Neuronal stem cell (in vitro differentiated cells): ENCODE results near the gene NFASC.

Experiments
- DNase-seq: peaks from one replicate; pipeline ENCODE4 v3.0.0-alpha.2; 2013; ENCODE audit warnings: low spot score
- H2AFZ ChIP-seq: one replicate; pipeline ENCODE4 v1.6.1; 2013; ENCODE audit warnings: mild to moderate bottlenecking, low read length, inconsistent platforms
- H2AK5ac ChIP-seq: 2 replicates; pipeline ENCODE4 v1.6.1; 2013; ENCODE audit warnings: low read depth, mild to moderate bottlenecking, inconsistent platforms, low read length, moderate library complexity, mixed read lengths
- H2BK120ac ChIP-seq: 2 replicates; pipeline ENCODE4 v1.6.1; 2013; ENCODE audit warnings: low read depth, mild to moderate bottlenecking, inconsistent platforms, low read length, moderate library complexity, mixed read lengths
- H2BK12ac ChIP-seq: one replicate; pipeline ENCODE4 v1.6.1; 2013; ENCODE audit warnings: low read length, inconsistent platforms
- H2BK15ac ChIP-seq: 2 replicates; pipeline ENCODE4 v1.6.1; 2013; ENCODE audit warnings: mild to moderate bottlenecking, low read length, inconsistent platforms, mixed read lengths
- H2BK5ac ChIP-seq: one replicate; pipeline ENCODE4 v1.6.1; 2013; ENCODE audit warnings: inconsistent platforms, mild to moderate bottlenecking, low read length, moderate library complexity
- H3K14ac ChIP-seq: one replicate; pipeline ENCODE4 v1.6.1; 2013; ENCODE audit warnings: low read length, inconsistent platforms
- H3K18ac ChIP-seq: 2 replicates; pipeline ENCODE4 v1.6.1; 2013; ENCODE audit warnings: low read length, inconsistent platforms
- H3K23ac ChIP-seq: 2 replicates; pipeline ENCODE4 v1.6.1; 2013; ENCODE audit warnings: low read depth, mild to moderate bottlenecking, mixed read lengths, low read length, inconsistent platforms; ENCODE audit not compliant: poor library complexity
- H3K27ac ChIP-seq: replicated peaks from 3 replicates; pipeline ENCODE4 v1.5.1; 2013; ENCODE audit warnings: low read length, inconsistent platforms
- H3K27me3 ChIP-seq, 3 experiments: 2 replicates each; pipeline ENCODE4 v1.6.1; 2013; ENCODE audit warnings: low read length in 3 of 3, mild to moderate bottlenecking in 2 of 3, inconsistent platforms in 1 of 3, low read depth in 1 of 3, mixed read lengths in 1 of 3, moderate library complexity in 1 of 3; ENCODE audit not compliant: control insufficient read depth in 3 of 3, insufficient read depth in 3 of 3
- H3K36me3 ChIP-seq, 2 donors: replicated peaks in 1 of 2; 2 replicates each; pipeline ENCODE4 v1.6.1; 2013; ENCODE audit warnings: low read length in 2 of 2; ENCODE audit not compliant: control insufficient read depth in 2 of 2, insufficient read depth in 2 of 2
- H3K4ac ChIP-seq: 2 replicates; pipeline ENCODE4 v1.6.1; 2013; ENCODE audit warnings: inconsistent platforms, mild to moderate bottlenecking, low read length, moderate library complexity
- H3K4me1 ChIP-seq, 2 donors: 1 replicate in 1 of 2; 2 replicates in 1 of 2; pipeline ENCODE4 v1.6.1; 2013; ENCODE audit warnings: low read length in 2 of 2, low read depth in 1 of 2; ENCODE audit not compliant: control insufficient read depth in 2 of 2, insufficient read depth in 1 of 2
- H3K4me2 ChIP-seq: one replicate; pipeline ENCODE4 v1.6.1; 2013; ENCODE audit warnings: mild to moderate bottlenecking, low read length, inconsistent platforms; ENCODE audit not compliant: insufficient read depth, poor library complexity, severe bottlenecking
- H3K4me3 ChIP-seq, 2 donors: 2 replicates each; pipeline ENCODE4 v1.5.1; 2013; ENCODE audit warnings: low read length in 2 of 2, mild to moderate bottlenecking in 2 of 2, inconsistent platforms in 1 of 2, moderate library complexity in 1 of 2
- H3K79me1 ChIP-seq: one replicate; pipeline ENCODE4 v1.6.1; 2013; ENCODE audit warnings: low read depth, mild to moderate bottlenecking, inconsistent platforms, low read length, moderate library complexity
- H3K9ac ChIP-seq: one replicate; pipeline ENCODE4 v1.6.1; 2013; ENCODE audit warnings: mild to moderate bottlenecking, low read depth, low read length, inconsistent platforms; ENCODE audit not compliant: poor library complexity
- H3K9me3 ChIP-seq, 2 donors: replicated peaks in 1 of 2; 2 replicates each; pipeline versions ENCODE3 to v1.6.1; 2013; ENCODE audit warnings: low read length in 2 of 2, mild to moderate bottlenecking in 2 of 2, inconsistent platforms in 1 of 2, low read depth in 1 of 2, mixed read lengths in 1 of 2, moderate library complexity in 1 of 2; ENCODE audit not compliant: control insufficient read depth in 2 of 2, insufficient read depth in 1 of 2
- H4K8ac ChIP-seq: one replicate; pipeline ENCODE4 v1.6.1; 2013; ENCODE audit warnings: low read depth, mild to moderate bottlenecking, inconsistent platforms, low read length, moderate library complexity
- H4K91ac ChIP-seq: one replicate; pipeline ENCODE4 v1.6.1; 2013; ENCODE audit warnings: low read length, low read depth, mild to moderate bottlenecking, inconsistent platforms; ENCODE audit not compliant: poor library complexity
- WGBS, 2 donors: extraction: QIAGEN DNeasy Blood & Tissue Kit; methylation state at CpG; one replicate each; pipeline ENCODE4 v1.1.7; 2013; ENCODE audit warnings: missing lambda C conversion rate in 2 of 2, mixed read lengths in 1 of 2; ENCODE audit not compliant: insufficient read length in 2 of 2, insufficient replicate concordance in 1 of 2; ENCODE audit errors: extremely low coverage in 2 of 2; 5-methylcytosine and 5-hydroxymethylcytosine counted together

Gene NFASC

DNA sequence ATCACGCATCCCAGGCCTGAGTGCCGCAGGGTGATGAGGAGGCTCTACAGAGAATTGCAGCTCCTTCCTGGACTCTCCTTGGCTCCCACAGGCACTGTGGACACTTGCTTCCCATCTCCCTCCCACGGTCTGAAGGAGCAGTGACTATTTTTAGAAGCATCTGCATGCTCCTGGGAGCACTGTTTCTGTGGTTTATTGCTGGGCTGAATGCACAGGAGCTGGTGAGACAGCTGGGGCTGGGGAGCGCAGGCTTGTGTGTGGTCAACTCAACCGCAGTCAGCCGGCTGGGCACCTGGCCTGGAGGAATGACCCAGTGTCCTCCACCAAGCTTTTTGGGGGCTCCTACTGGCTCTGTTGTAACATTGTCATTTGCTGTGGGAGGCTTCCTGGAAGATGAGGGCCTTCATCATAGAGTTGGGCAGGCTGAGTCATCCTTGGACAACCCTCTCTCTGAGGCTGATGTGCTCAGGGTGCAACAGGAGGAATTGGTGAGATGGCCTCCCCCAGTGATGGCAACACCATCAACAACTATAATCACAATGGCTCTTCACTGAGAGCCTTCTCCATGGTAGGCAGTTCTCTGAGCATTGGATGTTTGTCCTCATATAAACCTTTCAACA is 1.7 kb downstream of the NFASC start:
- Histone ChIP-seq H2BK120ac (no peak overlapping the region), H4K8ac (no peak overlapping the region), H2AK5ac (no peak overlapping the region), H2BK5ac (no peak overlapping the region), H3K4ac (no peak overlapping the region), H3K9ac (no peak overlapping the region), H3K4me2 (no peak overlapping the region), H3K27me3 (no peaks in the 10 kb centered on the region), H3K4me3 (no peak overlapping the region), H3K36me3 (no peaks in the 10 kb centered on the region), H3K9me3 (peaks cover 0 to 2% of the 10 kb centered on the region in 2 donors), H3K14ac (no peak overlapping the region), H4K91ac (no peak overlapping the region), H2BK15ac (no peak overlapping the region), H3K4me1 (peaks cover 8 to 12% of the 10 kb centered on the region in 2 donors), H3K79me1 (no peaks in the 10 kb centered on the region), H2AFZ (no peak overlapping the region), H3K18ac (no peak overlapping the region), H3K23ac (no peak overlapping the region), H2BK12ac (no peak overlapping the region), H3K27ac (no peak overlapping the region)
- no peak for DNase-seq
- no CpG with 5 or more reads among the region's 6 CpGs for WGBS, 2 donors

DNA sequence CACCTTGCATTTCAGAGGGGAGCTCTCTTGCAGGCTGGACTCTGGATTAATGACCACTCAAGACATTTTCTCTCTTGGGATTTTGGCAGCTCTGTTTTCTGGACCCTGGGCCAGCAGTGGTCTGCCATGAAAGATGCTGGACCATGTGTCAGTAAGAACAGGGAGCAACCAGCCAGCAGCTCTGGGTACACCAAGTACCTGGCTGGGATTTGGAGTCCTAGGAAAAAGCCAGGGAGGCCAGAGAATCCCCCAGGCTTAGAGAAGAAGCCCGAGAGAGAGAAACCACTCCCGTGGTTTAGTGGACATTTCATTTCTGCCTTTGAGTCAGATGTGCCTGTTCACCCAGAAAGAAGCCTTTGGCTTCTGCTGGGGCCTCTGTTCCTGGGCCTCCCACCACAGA is 2.5 kb downstream of the NFASC start:
- no peak overlapping the region for H3K27ac ChIP-seq
- H4K8ac ChIP-seq = no peak overlapping the region
- no peak overlapping the region for H2BK15ac ChIP-seq
- no peak overlapping the region for H4K91ac ChIP-seq
- H3K4me3 ChIP-seq = no peak overlapping the region
- H3K4me2 ChIP-seq = no peak overlapping the region
- no peak overlapping the region for H3K4ac ChIP-seq
- H2BK12ac ChIP-seq = no peak overlapping the region
- no peak overlapping the region for H3K9ac ChIP-seq
- peaks cover 8 to 12% of the 10 kb centered on the region in 2 donors for H3K4me1 ChIP-seq
- no peak for DNase-seq
- H3K14ac ChIP-seq = no peak overlapping the region
- H3K79me1 ChIP-seq = no peaks in the 10 kb centered on the region
- H3K36me3 ChIP-seq = no peaks in the 10 kb centered on the region
- H3K18ac ChIP-seq = no peak overlapping the region
- no peak overlapping the region for H2AK5ac ChIP-seq
- no peak overlapping the region for H2BK5ac ChIP-seq
- no peak overlapping the region for H2BK120ac ChIP-seq
- H3K9me3 ChIP-seq = peaks cover 0 to 2% of the 10 kb centered on the region in 2 donors
- no peaks in the 10 kb centered on the region for H3K27me3 ChIP-seq
- no CpG with 5 or more reads among the region's 2 CpGs for WGBS, 2 donors
- no peak overlapping the region for H3K23ac ChIP-seq
- H2AFZ ChIP-seq = no peak overlapping the region

DNA sequence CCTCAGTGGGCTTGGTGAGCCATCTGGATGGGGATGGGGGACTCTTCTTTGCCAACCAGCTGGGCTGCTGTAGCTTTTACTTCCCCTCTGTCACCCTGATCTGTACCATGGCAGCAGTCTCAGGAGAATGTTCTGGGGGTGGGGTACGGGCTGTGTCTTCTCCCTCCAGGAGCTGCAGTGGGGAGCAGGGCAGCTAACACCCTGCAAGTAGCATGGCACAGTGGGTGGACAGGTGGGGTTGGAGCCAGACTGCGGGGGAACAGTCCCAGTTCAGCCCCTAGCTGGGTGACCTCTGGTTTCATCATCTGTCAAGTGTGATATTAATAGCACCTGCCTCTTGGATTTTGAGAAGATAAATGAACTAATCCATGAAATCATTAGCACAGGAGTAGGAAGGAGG is 3.1 kb downstream of the NFASC start:
- no peak overlapping the region for H2AK5ac ChIP-seq
- no peak for DNase-seq
- H3K9ac ChIP-seq = no peak overlapping the region
- no peak overlapping the region for H3K4me3 ChIP-seq
- H3K4me2 ChIP-seq = no peak overlapping the region
- H2BK12ac ChIP-seq = no peak overlapping the region
- no peak overlapping the region for H2BK5ac ChIP-seq
- H3K23ac ChIP-seq = no peak overlapping the region
- H3K27ac ChIP-seq = no peak overlapping the region
- H2AFZ ChIP-seq = no peak overlapping the region
- H3K27me3 ChIP-seq = no peaks in the 10 kb centered on the region
- H4K8ac ChIP-seq = no peak overlapping the region
- H3K14ac ChIP-seq = no peak overlapping the region
- no peaks in the 10 kb centered on the region for H3K36me3 ChIP-seq
- H3K4me1 ChIP-seq = peaks cover 8 to 12% of the 10 kb centered on the region in 2 donors
- H2BK15ac ChIP-seq = no peak overlapping the region
- H2BK120ac ChIP-seq = no peak overlapping the region
- H3K79me1 ChIP-seq = no peaks in the 10 kb centered on the region
- no CpG with 5 or more reads among the region's 2 CpGs for WGBS, 2 donors
- no peak overlapping the region for H4K91ac ChIP-seq
- H3K4ac ChIP-seq = no peak overlapping the region
- H3K18ac ChIP-seq = no peak overlapping the region
- H3K9me3 ChIP-seq = peaks cover 0 to 2% of the 10 kb centered on the region in 2 donors

DNA sequence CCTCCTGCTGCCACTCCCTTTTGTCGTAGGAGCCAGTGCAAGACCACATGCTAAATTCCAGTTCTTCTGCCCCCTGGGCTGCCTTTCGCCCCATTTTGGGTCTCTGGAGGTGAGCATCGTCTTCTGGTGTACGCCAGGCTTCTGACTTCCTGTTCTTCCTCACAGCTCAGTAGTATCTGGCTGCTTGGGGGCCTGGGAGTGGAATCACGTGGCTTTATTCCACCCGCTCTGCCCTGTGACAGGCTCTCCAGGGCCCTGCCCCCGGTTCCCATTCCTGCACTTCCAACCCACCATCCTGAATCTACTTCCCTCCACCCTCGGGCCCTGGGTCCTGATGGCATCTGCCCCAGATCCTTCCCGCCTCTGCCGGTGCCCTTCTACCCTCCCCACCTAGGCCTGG is 3.6 kb downstream of the NFASC start:
- no peak overlapping the region for H3K4me2 ChIP-seq

More for the DNA sequence above, 3.6 kb downstream of the NFASC start:
- Histone ChIP-seq H2BK12ac (no peak overlapping the region), H2AFZ (no peak overlapping the region), H3K9ac (no peak overlapping the region), H2BK15ac (no peak overlapping the region), H3K23ac (peak overlapping the region; percentile 48), H2BK120ac (no peak overlapping the region), H3K4me1 (peaks cover 8 to 12% of the 10 kb centered on the region in 2 donors), H3K14ac (no peak overlapping the region), H3K4me3 (no peak overlapping the region), H3K9me3 (peaks cover 0 to 2% of the 10 kb centered on the region in 2 donors), H4K8ac (no peak overlapping the region), H3K27ac (no peak overlapping the region), H4K91ac (no peak overlapping the region), H3K36me3 (no peaks in the 10 kb centered on the region), H3K27me3 (no peaks in the 10 kb centered on the region), H2AK5ac (peak overlapping the region; percentile 29), H3K18ac (no peak overlapping the region), H3K79me1 (no peaks in the 10 kb centered on the region), H2BK5ac (no peak overlapping the region), H3K4ac (no peak overlapping the region)
- no CpG with 5 or more reads among the region's 10 CpGs for WGBS, 2 donors
- no peak for DNase-seq
